Large intestine (tissue), 3 donors: ENCODE measurements around the gene FMOD. TPM values are rescaled to one million over a fixed set of nuclear protein-coding genes. Genes with fewer than 3 reads are reported as not detected.

Experiments used
- DNase-seq, 2 donors: peaks; one replicate each; pipeline versions ENCODE4 v3.0.0 to v3.0.0-alpha.2; 2013
- H3K27ac ChIP-seq: one replicate; pipeline ENCODE4 v1.5.1; 2013; ENCODE audit warnings: low read length
- H3K27me3 ChIP-seq: 2 replicates; pipeline ENCODE4 v1.6.1; 2013; ENCODE audit warnings: low read length; ENCODE audit not compliant: control insufficient read depth, insufficient read depth
- H3K36me3 ChIP-seq: 2 replicates; pipeline ENCODE4 v1.6.1; 2013; ENCODE audit warnings: low read length; ENCODE audit not compliant: control insufficient read depth, insufficient read depth
- H3K4me1 ChIP-seq: one replicate; pipeline ENCODE4 v1.6.1; 2013; ENCODE audit warnings: low read length; ENCODE audit not compliant: control insufficient read depth, insufficient read depth
- H3K4me3 ChIP-seq: one replicate; pipeline ENCODE4 v1.5.1; 2013; ENCODE audit warnings: low read length
- H3K9me3 ChIP-seq: one replicate; pipeline ENCODE4 v1.6.1; 2013; ENCODE audit warnings: mild to moderate bottlenecking, low read depth, low read length, moderate library complexity; ENCODE audit not compliant: control insufficient read depth
- WGBS: methylation state at CpG from one replicate; pipeline ENCODE4 v1.1.5; 2013; ENCODE audit warnings: low lambda C conversion rate; ENCODE audit not compliant: insufficient coverage; 5-methylcytosine and 5-hydroxymethylcytosine counted together
- polyA plus RNA-seq: library from polyadenylated mRNA; unstranded; fragments of 120-200 nt; gene quantifications from one replicate; pipeline ENCODE4 v1.2.1, GENCODE V29; 2013

Gene FMOD
- polyA plus RNA-seq, 1 donor = 104 TPM

DNA sequence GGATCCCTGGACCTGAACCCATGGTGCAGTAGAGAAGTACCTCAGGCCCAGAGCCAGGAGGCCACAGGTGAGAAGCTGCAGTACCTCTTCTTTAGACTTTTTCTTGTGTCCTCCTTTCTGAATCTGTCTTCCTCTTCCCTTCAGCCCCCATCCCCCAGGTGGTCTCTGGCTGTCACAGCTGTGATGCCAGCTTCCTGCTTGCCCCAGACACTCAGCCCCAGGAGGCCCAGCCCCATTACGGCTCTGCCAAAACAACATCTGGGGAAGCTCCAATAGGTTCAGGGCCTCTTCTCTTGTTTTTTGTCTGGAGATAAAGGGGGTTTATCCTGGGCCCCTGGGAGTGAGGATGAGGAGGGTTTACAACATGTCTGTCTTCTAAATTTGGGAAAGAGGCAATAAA is 55.1 kb downstream of the FMOD start:
- DNase-seq = no peak
- Histone ChIP-seq H3K27ac (no peak overlapping the region), H3K4me3 (no peak overlapping the region), H3K4me1 (peaks cover 17% of the 10 kb centered on the region), H3K27me3 (no peaks in the 10 kb centered on the region), H3K9me3 (no peaks in the 10 kb centered on the region), H3K36me3 (no peaks in the 10 kb centered on the region)
- WGBS = no CpG with 5 or more reads among the region's 1 CpG

DNA sequence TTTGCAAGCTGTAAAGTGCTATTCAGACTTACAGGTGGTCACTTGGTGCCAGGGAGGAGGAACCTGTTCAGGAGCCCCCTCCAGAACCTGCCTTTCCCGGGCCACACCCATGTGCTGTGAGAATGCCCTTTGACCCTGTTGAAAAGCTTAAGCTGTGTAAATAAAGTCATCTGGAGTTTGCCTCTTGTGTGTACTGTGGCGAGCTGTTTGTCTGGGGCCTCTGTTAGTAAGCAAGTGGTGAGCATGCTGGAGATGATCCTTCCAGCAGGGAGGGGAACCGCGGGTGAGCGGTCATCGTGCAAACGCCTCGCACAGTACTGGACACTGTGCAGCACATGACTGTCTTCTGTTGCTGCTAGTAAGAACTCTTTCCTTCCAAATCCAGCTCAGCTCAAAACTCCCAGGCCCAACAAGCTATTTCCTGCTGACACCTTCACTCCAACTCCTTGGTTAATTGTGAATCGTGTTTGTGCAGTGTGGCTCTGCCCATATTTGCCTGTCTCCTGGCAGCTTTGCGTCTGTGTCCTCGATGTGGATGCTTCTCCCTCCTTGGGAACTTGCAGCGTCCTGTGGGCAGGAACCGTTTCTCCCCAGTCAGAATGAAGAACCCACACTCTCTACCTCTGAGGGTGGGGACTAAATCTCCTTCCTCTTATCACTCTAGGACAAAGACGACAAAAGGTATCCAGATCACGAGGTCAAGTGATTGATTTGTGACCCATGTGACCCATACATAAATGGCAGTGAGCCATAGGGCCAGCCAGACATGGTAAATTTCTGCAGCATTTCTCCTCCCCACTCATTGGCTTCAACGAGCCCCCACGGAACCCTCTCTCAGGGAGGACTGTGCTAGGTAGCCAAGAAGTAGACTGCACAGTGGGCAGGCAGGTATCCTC is 59.5 kb downstream of the FMOD start:
- Histone ChIP-seq H3K9me3 (no peaks in the 10 kb centered on the region), H3K36me3 (no peaks in the 10 kb centered on the region), H3K4me3 (no peak overlapping the region), H3K27ac (peak overlapping the region; percentile 98), H3K27me3 (no peaks in the 10 kb centered on the region), H3K4me1 (peaks cover 60% of the 10 kb centered on the region)
- peak; percentile 89 to 96 for DNase-seq
- WGBS = no CpG with 5 or more reads among the region's 17 CpGs

Other genes with a start within 250 kb of the FMOD start
- gene ADORA1, start 223.4 kb downstream of the FMOD start, polyA plus RNA-seq = 0.55 TPM
- 0.45 TPM for gene MYBPH, start 175.3 kb downstream of the FMOD start, polyA plus RNA-seq
- gene CHI3L1, start 164.4 kb downstream of the FMOD start, polyA plus RNA-seq = 0.22 TPM
- 0.18 TPM for gene CHIT1, start 121.4 kb downstream of the FMOD start, polyA plus RNA-seq
- 191 TPM for gene BTG2, start 45.6 kb downstream of the FMOD start, polyA plus RNA-seq
- gene PRELP, start 124.7 kb upstream of the FMOD start, polyA plus RNA-seq = 4.4 TPM
- gene OPTC, start 143.0 kb upstream of the FMOD start, polyA plus RNA-seq = not detected